ENCODE data around the gene CCDC28B.
"Not testable (repeated sequence)": the region's sequence is repeated elsewhere in the genome, so short reads cannot be mapped to it uniquely, and the experiment has no call there.

The CCDC28B gene

GRCh38 chr1:32200226-32201010 lies at the start of gene CCDC28B:
Gene CCDC28B, plus strand, starts transcription at chr1:32200595. Its CDS starts 1,341 bp downstream, at chr1:32201936.
- peak in 1 of 2 experiments; percentile 36 for DNase-seq

DNA sequence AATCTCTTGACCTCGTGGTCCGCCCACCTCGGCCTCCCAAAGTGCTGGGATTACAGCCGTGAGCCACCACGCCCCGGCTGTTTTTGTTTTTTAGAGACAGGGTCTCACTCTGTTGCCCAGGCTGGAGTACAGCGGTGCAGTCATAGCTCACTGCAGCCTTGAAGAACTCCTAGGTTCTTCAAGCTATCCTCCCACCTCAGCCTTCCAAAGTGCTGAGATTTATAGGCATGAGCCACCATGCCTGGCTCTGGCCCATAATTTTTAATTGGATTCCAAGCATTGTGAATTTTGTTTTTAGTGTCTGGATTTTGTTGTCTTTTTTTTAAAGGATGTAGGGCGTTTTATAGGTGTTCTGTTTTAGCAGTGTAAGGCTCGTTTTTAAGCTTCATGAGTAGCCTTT lies 49.5 kb upstream of the CCDC28B start:
- no peak for DNase-seq

GRCh38 chr1:32151319-32151787 lies 49.0 kb upstream of the CCDC28B start:
- no peak for DNase-seq

GRCh38 chr1:32159189-32159588 lies 41.2 kb upstream of the CCDC28B start:
- DNase-seq: no peak

- DNase-seq: no peak
Observed at GRCh38 chr1:32163405-32163804, 37.0 kb upstream of the CCDC28B start.

DNA sequence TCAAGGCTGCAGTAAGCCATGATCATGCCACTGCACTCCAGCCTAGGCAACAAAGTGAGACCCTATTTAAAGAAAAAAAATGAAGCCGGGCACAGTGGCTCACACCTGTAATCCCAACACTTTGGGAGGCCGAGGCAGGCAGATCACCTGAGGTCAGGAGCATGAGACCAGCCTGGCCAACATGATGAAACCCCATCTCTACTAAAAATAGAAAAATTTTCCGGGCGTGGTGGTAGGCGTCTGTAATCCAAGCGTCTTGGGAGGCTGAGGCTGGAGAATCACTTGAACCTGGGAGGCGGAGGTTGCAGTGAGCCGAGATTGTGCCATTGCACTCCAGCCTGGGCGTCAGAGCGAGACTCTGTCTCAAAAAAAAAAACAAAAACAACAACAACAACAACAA lies 34.8 kb upstream of the CCDC28B start:
- DNase-seq: not testable (repeated sequence)

DNA sequence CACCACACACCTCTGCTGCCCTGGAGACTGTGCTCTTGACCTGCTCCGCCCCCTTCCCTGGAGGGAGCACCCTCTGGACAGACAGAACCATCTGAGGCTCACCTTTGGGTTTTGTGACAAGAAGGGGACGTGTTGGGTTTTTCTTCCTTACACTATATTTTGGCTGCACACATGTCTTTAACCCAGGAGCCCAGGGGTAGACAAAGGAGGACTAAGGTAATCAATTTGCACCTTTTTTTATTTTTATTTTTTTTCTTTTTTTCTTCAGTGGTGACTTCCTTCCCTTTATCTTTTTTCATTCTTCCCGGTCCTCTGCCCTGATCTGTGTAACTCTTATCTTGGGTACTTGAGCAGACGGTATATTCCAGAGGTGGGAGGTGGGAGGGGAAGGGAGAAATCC lies 29.4 kb upstream of the CCDC28B start:
- DNase-seq: no peak

GRCh38 chr1:32172621-32173245 lies 27.7 kb upstream of the CCDC28B start:
- DNase-seq: no peak

- no peak for DNase-seq
Observed at GRCh38 chr1:32178380-32179192, 21.8 kb upstream of the CCDC28B start.

- peak; percentile 63 to 65 for DNase-seq
Observed at GRCh38 chr1:32179193-32179442, 21.3 kb upstream of the CCDC28B start.

DNA sequence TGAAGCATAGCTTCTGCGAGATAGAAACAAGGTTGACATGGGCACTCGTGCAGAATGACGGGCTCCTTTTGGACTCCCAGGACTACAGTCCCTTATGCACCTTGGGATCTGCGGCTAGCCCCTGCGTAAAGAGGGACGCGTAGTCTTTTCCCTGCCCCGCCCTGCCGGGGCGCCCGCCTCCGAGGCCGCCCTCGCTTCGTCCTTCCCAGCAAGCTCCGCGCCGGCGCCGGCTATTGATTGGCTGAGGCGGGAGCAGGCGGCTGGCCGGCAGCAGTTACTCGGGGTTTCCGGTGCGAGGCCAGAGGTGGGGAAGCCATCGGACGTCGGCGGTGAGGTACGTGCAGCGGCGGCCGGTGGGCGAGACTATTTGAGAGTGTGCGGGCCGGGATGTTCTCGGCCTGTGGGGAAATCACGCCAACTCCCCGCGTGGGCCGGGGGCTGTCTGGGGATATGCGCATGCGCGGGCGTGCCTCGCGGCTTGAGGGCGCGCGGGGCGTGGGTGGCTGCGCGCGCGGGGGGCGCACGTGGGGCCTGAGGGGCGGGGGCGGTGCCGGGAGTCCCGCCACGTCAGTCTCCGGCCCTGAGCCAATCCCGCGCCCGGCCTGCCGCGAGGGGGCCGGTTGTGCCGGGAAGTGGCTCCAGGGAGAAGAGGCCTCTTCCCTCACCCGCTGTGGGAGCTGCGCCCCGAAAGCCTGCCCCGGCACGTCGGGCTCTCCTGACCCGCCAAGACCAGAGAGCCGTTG lies 20.8 kb upstream of the CCDC28B start, which contains the start of gene TXLNA:
TXLNA (plus strand) TSS at position 233 of the 743 bp plus-strand sequence. CDS start 671 bp downstream, outside the sequence.
- peak; percentile 76 to 89 for DNase-seq

DNA sequence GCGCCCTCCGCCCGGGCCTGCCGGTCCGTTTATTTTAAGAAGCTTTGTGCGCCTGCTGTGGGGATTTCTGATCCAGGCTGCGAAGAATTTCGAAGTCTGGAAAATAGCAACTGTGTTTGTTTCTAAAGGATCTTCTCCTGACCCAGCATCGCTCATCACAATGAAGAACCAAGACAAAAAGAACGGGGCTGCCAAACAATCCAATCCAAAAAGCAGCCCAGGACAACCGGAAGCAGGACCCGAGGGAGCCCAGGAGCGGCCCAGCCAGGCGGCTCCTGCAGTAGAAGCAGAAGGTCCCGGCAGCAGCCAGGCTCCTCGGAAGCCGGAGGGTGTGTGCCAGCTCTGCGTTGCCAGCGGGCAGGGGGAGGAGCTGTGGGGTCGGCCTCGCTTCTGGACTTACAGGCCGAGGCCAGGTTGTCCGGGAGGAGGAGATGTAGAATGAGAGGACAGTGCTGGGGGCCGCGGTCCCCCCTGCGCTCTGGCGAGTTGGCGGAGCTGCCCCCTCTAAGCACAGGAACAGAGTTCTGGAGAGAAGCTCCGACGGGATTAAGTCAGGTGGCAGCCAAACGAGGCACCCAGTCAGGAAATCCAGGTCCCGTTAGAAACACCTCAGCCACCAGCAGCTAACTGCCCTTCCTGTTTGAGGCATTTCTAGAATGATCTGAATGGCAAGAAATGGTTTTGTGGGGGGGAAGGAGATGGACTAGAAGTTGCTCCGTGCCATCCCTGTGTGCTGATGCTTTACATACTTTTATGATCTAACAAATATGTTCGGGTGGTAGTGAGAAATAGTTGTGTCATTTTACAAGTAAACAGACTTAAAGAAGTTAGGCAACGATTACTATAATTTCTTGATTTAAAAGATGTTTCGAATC lies 20.0 kb upstream of the CCDC28B start:
- no peak for DNase-seq

- DNase-seq: no peak
Observed at GRCh38 chr1:32181065-32181464, 19.3 kb upstream of the CCDC28B start.

- DNase-seq: no peak
Observed at GRCh38 chr1:32181563-32181962, 18.8 kb upstream of the CCDC28B start.

DNA sequence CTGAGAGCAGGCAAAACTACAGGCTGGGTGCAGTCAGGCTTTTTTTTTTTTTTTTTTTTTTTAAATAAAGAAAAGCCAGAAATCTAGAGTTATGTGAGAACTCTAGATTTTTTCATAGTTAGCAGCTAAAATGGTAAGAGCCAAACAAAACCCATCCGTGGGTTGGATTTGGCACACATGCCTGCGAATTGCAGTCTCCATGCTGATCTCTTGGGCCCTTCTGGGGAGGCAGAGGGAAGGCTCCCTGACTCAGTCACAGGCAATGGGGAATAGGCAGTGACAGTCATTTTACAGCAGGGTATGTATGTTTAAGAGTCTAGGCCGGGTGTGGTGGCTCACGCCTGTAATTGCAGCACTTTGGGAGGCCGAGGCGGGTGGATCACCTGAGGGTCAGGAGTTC lies 18.3 kb upstream of the CCDC28B start:
- DNase-seq: no peak

DNA sequence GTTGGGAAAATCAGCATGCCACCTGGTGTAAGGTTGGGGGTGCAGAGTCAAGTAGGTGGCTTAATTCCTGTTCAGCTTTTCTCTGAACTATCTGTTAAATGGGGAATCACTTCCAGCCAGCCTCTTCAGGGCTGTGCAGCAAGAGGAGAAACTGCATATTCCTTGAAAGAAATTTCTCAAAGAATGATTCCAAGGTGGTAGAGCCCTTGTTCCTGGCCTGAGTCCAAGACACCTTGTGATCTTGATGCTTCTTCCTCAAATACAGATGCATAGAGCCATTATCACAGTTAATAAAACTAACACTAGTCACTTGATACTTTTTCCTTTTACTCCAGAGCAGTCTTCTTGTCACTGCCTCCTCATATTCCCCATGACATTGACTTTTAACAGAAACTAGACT lies 15.7 kb upstream of the CCDC28B start:
- DNase-seq: no peak

- DNase-seq: no peak
Observed at GRCh38 chr1:32186077-32186476, 14.3 kb upstream of the CCDC28B start.

- no peak for DNase-seq
Observed at GRCh38 chr1:32186491-32186890, 13.9 kb upstream of the CCDC28B start.

DNA sequence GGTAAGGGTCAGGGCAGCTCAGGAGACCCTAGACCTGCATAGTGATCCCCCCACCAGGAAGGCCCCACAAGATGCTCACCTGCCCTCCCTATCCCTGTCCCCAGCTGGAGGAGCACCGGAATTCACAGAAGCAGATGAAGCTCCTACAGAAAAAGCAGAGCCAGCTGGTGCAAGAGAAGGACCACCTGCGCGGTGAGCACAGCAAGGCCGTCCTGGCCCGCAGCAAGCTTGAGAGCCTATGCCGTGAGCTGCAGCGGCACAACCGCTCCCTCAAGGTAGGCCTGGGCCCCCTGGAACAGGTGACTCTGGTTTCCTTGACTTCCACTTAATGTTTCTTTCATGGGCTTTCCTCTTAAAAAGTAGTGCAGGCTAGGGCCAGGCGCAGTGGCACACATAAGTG lies 12.5 kb upstream of the CCDC28B start:
- no peak for DNase-seq

DNA sequence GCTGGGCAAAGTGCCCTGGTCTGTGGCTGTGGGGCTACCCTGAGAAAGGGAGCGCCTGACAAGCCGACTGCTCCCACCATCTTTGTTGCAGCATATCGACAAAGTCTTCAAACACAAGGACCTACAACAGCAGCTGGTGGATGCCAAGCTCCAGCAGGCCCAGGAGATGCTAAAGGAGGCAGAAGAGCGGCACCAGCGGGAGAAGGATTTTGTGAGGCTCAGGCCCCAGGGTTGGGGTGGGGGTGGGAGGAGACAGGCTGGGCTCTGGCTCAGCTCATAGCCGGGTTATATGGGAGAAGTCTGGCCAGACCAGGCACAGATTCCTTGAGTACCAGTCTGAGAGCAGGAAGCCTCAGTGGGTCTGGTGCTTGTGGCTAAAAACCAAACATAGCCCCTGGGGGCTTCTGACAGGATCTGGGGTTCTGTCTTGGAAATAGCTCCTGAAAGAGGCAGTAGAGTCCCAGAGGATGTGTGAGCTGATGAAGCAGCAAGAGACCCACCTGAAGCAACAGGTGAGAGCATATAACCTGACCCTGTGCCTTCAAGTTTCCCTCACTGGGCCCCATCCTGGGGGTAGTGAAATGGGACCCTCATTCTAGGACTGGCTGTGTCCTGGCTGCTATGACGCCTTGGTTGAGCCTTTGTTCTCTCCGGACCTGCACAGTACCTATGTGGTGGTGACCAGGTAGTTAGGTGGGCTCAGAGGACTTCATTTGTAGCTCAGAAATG lies 8.0 kb upstream of the CCDC28B start:
- no peak for DNase-seq

DNA sequence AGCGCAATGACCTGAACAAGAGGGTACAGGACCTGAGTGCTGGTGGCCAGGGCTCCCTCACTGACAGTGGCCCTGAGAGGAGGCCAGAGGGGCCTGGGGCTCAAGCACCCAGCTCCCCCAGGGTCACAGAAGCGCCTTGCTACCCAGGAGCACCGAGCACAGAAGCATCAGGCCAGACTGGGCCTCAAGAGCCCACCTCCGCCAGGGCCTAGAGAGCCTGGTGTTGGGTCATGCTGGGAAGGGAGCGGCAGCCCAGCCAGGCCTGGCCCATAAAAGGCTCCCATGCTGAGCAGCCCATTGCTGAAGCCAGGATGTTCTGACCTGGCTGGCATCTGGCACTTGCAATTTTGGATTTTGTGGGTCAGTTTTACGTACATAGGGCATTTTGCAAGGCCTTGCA lies 5.4 kb upstream of the CCDC28B start:
- DNase-seq: no peak

Data from NCI-H1930 (cell line).